HCT116 (cell line): ENCODE measurements around the gene UBE2R2. TPM values are rescaled to one million over a fixed set of nuclear protein-coding genes. Genes with fewer than 3 reads are reported as not detected.

Experiments used
- ATAC-seq: fragments of 200-7000 bp; cut with Tn5 transposase; 2 replicates; pipeline ENCODE4 v1.9.1; 2020; ENCODE audit warnings: mild to moderate bottlenecking, moderate library complexity
- BruUV-seq: library from RNA; stranded (reverse); fragments of 400-500 nt; replicated peaks from 2 replicates; lab custom pipeline; 2021; lab: Mats Ljungman, UMichigan
- CTCF ChIA-PET: fragments of 300-600 bp; sonication (Branson Sonifier 250); formaldehyde crosslinking; loops from one replicate; lab custom pipeline; 2021; ENCODE audit warnings: antibody characterized with exemption; lab: Charles Lee
- POLR2A ChIA-PET: fragments of 300-600, 350-600 bp; sonication (Branson Sonifier 250); formaldehyde crosslinking; loops from one replicate; lab custom pipeline; 2021; ENCODE audit warnings: antibody characterized with exemption; lab: Charles Lee
- RAD21 ChIA-PET, 2 experiments: fragments of 300-600 bp; sonication (Branson Sonifier 250); formaldehyde crosslinking; loops; one replicate each; lab custom pipeline; 2023; ENCODE audit warnings: low total read pairs in 2 of 2; ENCODE audit not compliant: uncharacterized antibody in 2 of 2, unreplicated experiment in 2 of 2, low non-redundant PET in 1 of 2; lab: Charles Lee
- DNase-seq: peaks from one replicate; pipeline ENCODE4 v3.0.0-alpha.2; 2010; ENCODE audit warnings: low read depth, low spot score
- H2AFZ ChIP-seq: fragments of 200-600 bp; shearing (Covaris generic), sonication (generic); 2 replicates; pipeline ENCODE4 v1.6.1; 2017; ENCODE audit warnings: low read depth, mixed run types, mixed read lengths, antibody characterized with exemption, low read length; ENCODE audit not compliant: poor library complexity, severe bottlenecking
- H3K27ac ChIP-seq: 2 replicates; pipeline ENCODE4 v1.5.1; 2012; ENCODE audit warnings: low read depth, low read length
- H3K27me3 ChIP-seq: fragments of 200-600 bp; sonication (generic); 2 replicates; pipeline ENCODE4 v1.6.1; 2016; ENCODE audit warnings: mixed run types, low read length, mixed read lengths; ENCODE audit not compliant: insufficient read depth
- H3K36me3 ChIP-seq, 2 experiments: fragments of 200-500 bp in 1 of 2; fragments of 200-600 bp in 1 of 2; sonication (Bioruptor generic) in 1 of 2; sonication (generic) in 1 of 2; 2 replicates each; pipeline versions ENCODE4 v1.5.1 to v1.6.1; 2014 to 2016; ENCODE audit warnings: low read length in 2 of 2, inconsistent platforms in 1 of 2, mixed read lengths in 1 of 2, mixed run types in 1 of 2; ENCODE audit not compliant: insufficient read depth in 2 of 2, control insufficient read depth in 1 of 2
- H3K4me1 ChIP-seq, 2 experiments: fragments of 200-600 bp in 1 of 2; sonication (generic) in 1 of 2; 2 replicates each; pipeline versions ENCODE4 v1.5.1 to v1.6.1; 2012 to 2017; ENCODE audit warnings: low read length in 2 of 2, inconsistent platforms in 1 of 2, mild to moderate bottlenecking in 1 of 2, mixed read lengths in 1 of 2, mixed run types in 1 of 2, moderate library complexity in 1 of 2; ENCODE audit not compliant: insufficient read depth in 2 of 2, control insufficient read depth in 1 of 2
- H3K4me2 ChIP-seq: fragments of 200-600 bp; sonication (generic); 2 replicates; pipeline ENCODE4 v1.6.1; 2017; ENCODE audit warnings: mixed run types, low read length, mixed read lengths
- H3K4me3 ChIP-seq, 2 experiments: fragments of 200-600 bp in 1 of 2; sonication (generic) in 1 of 2; replicated peaks in 1 of 2; 2 replicates each; pipeline ENCODE4 v1.5.1; 2011 to 2016; ENCODE audit warnings: low read length in 2 of 2, control low read depth in 1 of 2, low read depth in 1 of 2, mild to moderate bottlenecking in 1 of 2, mixed read lengths in 1 of 2, mixed run types in 1 of 2
- H3K79me2 ChIP-seq: fragments of 200-600 bp; sonication (generic); 2 replicates; pipeline ENCODE4 v1.6.1; 2017; ENCODE audit warnings: mild to moderate bottlenecking, mixed run types, low read length, moderate library complexity, mixed read lengths; ENCODE audit not compliant: insufficient read depth
- H3K9ac ChIP-seq: fragments of 200-600 bp; sonication (generic); 2 replicates; pipeline ENCODE4 v1.6.1; 2016; ENCODE audit warnings: low read length, mixed read lengths
- H3K9me2 ChIP-seq: fragments of 200-600 bp; sonication (generic), shearing (Covaris generic); 2 replicates; pipeline ENCODE4 v1.6.1; 2017; ENCODE audit warnings: mixed run types, mild to moderate bottlenecking, moderate library complexity; ENCODE audit not compliant: insufficient read depth
- H3K9me3 ChIP-seq, 2 experiments: fragments of 200-500 bp in 1 of 2; fragments of 200-600 bp in 1 of 2; sonication (Bioruptor generic) in 1 of 2; sonication (generic) in 1 of 2; 2 replicates each; pipeline ENCODE4 v1.6.1; 2014 to 2017; ENCODE audit warnings: low read length in 2 of 2, mixed read lengths in 2 of 2, inconsistent platforms in 1 of 2, low read depth in 1 of 2, mild to moderate bottlenecking in 1 of 2, mixed run types in 1 of 2, moderate library complexity in 1 of 2; ENCODE audit not compliant: control insufficient read depth in 1 of 2, insufficient read depth in 1 of 2
- H4K20me1 ChIP-seq: fragments of 200-600 bp; sonication (generic), shearing (Covaris generic); 2 replicates; pipeline ENCODE4 v1.6.1; 2017; ENCODE audit warnings: mixed run types, mild to moderate bottlenecking, moderate library complexity; ENCODE audit not compliant: insufficient read depth
- ATF3 ChIP-seq: IDR thresholded peaks from 2 replicates; pipeline ENCODE4 v1.6.1; 2012
- CTCF ChIP-seq, 3 experiments: fragments of 200-600 bp in 1 of 3; sonication (generic) in 1 of 3; IDR thresholded peaks in 2 of 3; conservative IDR thresholded peaks in 1 of 3; 2 replicates each; pipeline ENCODE4 v1.5.1; 2012 to 2017; ENCODE audit warnings: low read depth in 2 of 3, low read length in 2 of 3, antibody characterized with exemption in 1 of 3, borderline replicate concordance in 1 of 3, control low read depth in 1 of 3, mild to moderate bottlenecking in 1 of 3, mixed read lengths in 1 of 3, mixed run types in 1 of 3, moderate library complexity in 1 of 3; ENCODE audit not compliant: insufficient read depth in 1 of 3
- ELF1 ChIP-seq: IDR thresholded peaks from 2 replicates; pipeline ENCODE4 v1.6.1; 2012; ENCODE audit warnings: low read depth, borderline replicate concordance
- FOSL1 ChIP-seq: IDR thresholded peaks from 2 replicates; pipeline ENCODE4 v1.6.1; 2012; ENCODE audit warnings: low read depth
- JUND ChIP-seq: IDR thresholded peaks from 2 replicates; pipeline ENCODE4 v1.6.1; 2012
- MAX ChIP-seq: IDR thresholded peaks from 2 replicates; pipeline ENCODE4 v1.6.1; 2012
- POLR2A ChIP-seq: IDR thresholded peaks from 2 replicates; pipeline ENCODE4 v1.7.0; 2011; ENCODE audit warnings: borderline replicate concordance; ENCODE audit not compliant: insufficient read depth, insufficient read length; ENCODE audit errors: extremely low read depth
- RAD21 ChIP-seq: IDR thresholded peaks from 2 replicates; pipeline ENCODE4 v1.6.1; 2012; ENCODE audit warnings: low read depth, mild to moderate bottlenecking
- REST ChIP-seq: IDR thresholded peaks from 2 replicates; pipeline ENCODE4 v1.6.1; 2012; ENCODE audit warnings: low read depth
- SP1 ChIP-seq: IDR thresholded peaks from 2 replicates; pipeline ENCODE4 v1.6.1; 2012; ENCODE audit warnings: low read depth
- SRF ChIP-seq: IDR thresholded peaks from 2 replicates; pipeline ENCODE4 v1.6.1; 2012; ENCODE audit warnings: low read depth
- YY1 ChIP-seq: IDR thresholded peaks from 2 replicates; pipeline ENCODE4 v1.6.1; 2011; ENCODE audit warnings: low read length, low read depth, moderate library complexity, mild to moderate bottlenecking; ENCODE audit not compliant: insufficient replicate concordance; ENCODE audit errors: extremely low read depth
- ZFX ChIP-seq: fragments of 450-650 bp; IDR thresholded peaks from 2 replicates; pipeline ENCODE4 v1.6.1; 2017
- intact Hi-C: fragments of 100-400 bp; cut with micrococcal nuclease; formaldehyde crosslinking; loops from 2 replicates; pipeline ENCODE4 v1.10.0; 2022
- total RNA-seq: library from RNA; stranded (reverse); gene quantifications from one replicate; pipeline ENCODE4 v1.2.1, GENCODE V29; 2021; ENCODE audit not compliant: unreplicated experiment

The UBE2R2 gene
- total RNA-seq, 1 experiment from 2014 or later: 47.0 TPM

- H3K9me3 ChIP-seq: no peaks in the 10 kb centered on the region
- no peak overlapping the region for H2AFZ ChIP-seq
- no peak overlapping the region for H3K4me3 ChIP-seq
- no peaks in the 10 kb centered on the region for H3K27me3 ChIP-seq
- RAD21 ChIA-PET: no interaction called here
- H3K36me3 ChIP-seq: no peaks in the 10 kb centered on the region
- ATAC-seq (no peak), DNase-seq (no peak)
- CTCF ChIA-PET: no interaction called here
- peaks cover 25% of the 10 kb centered on the region; the same call in 1 of the 2 replicates for H4K20me1 ChIP-seq
- POLR2A ChIA-PET: no interaction called here
- H3K9me2 ChIP-seq: no peaks in the 10 kb centered on the region
- no peak for TF ChIP-seq JUND
- TF ChIP-seq SRF: no peak
- BruUV-seq: no TSS peak
- no peak overlapping the region for H3K4me2 ChIP-seq
- H3K9ac ChIP-seq: no peak overlapping the region
- H3K79me2 ChIP-seq: peaks cover 99% of the 10 kb centered on the region
- intact Hi-C loops: no loop called here
- H3K4me1 ChIP-seq: peaks cover 10 to 26% of the 10 kb centered on the region in 2 experiments
- no peak overlapping the region for H3K27ac ChIP-seq
Measured at GRCh38 chr9:33881635-33882034, 64.7 kb downstream of the UBE2R2 start.

- intact Hi-C loops: no loop called here
- Histone ChIP-seq H4K20me1 (peaks cover 19% of the 10 kb centered on the region; the same call in 1 of the 2 replicates), H3K9me3 (no peaks in the 10 kb centered on the region), H3K9ac (no peak overlapping the region), H3K4me1 (peaks cover 0 to 14% of the 10 kb centered on the region in 2 experiments; a peak in 2 of 4 replicates), H2AFZ (no peak overlapping the region), H3K79me2 (peaks cover 96% of the 10 kb centered on the region), H3K27me3 (no peaks in the 10 kb centered on the region), H3K4me3 (no peak overlapping the region), H3K27ac (no peak overlapping the region), H3K9me2 (no peaks in the 10 kb centered on the region), H3K4me2 (no peak overlapping the region), H3K36me3 (0 out of 4 replicates have a peak, but pooled peaks cover 0 to 2% of the 10 kb centered on the region in 2 experiments)
- ATAC-seq (no peak), DNase-seq (no peak)
- no TSS peak for BruUV-seq
- ChIA-PET POLR2A (no interaction called here), RAD21 (no interaction called here), CTCF (interaction anchor here (1.3 to 1.4 kb wide), 2 partner anchors 33 to 35 kb away, joined by 3 to 4 read pairs; no protein-coding TSS in a partner anchor)
- TF ChIP-seq JUND: no peak
- TF ChIP-seq MAX: no peak
- TF ChIP-seq SRF: no peak
- no peak for TF ChIP-seq RAD21
- TF ChIP-seq FOSL1: no peak
- TF ChIP-seq YY1: no peak
- no peak for TF ChIP-seq SP1
- no peak for TF ChIP-seq CTCF (IDR thresholded peaks at IDR 0.05 in 2 of 3, conservative IDR thresholded peaks at IDR 0.05 in 1 of 3; ENCODE audit: borderline replicate concordance in 1 of 3, insufficient read depth in 1 of 3, low read depth in 2 of 3, low read length in 2 of 3)
- no peak for TF ChIP-seq POLR2A
- TF ChIP-seq ELF1: no peak
- TF ChIP-seq ZFX: no peak
- TF ChIP-seq REST: no peak
- no peak for TF ChIP-seq ATF3
Measured at GRCh38 chr9:33884856-33885701, 68.1 kb downstream of the UBE2R2 start.
